GM18873 (cell line): ENCODE data around the gene GSTO2.
A peak's percentile ranks its signal among the peaks of the same experiment; 100 is the strongest.

Experiments used
- ATAC-seq: cut with Tn5 transposase; IDR thresholded peaks from one replicate; pipeline ENCODE4 v1.9.1; 2021; ENCODE audit warnings: mild to moderate bottlenecking, moderate library complexity, moderate number of reproducible peaks; ENCODE audit not compliant: unreplicated experiment, low FRiP score

GSTO2 gene

GRCh38 chr10:104304927-104305326 lies 35.9 kb downstream of the GSTO2 start:
- ATAC-seq, result no peak

GRCh38 chr10:104306897-104307296 lies 37.9 kb downstream of the GSTO2 start:
- ATAC-seq, result no peak

GRCh38 chr10:104307576-104308438 lies 38.8 kb downstream of the GSTO2 start:
- ATAC-seq, result no peak

GRCh38 chr10:104308439-104308903 lies 39.5 kb downstream of the GSTO2 start:
- peak; percentile 49 for ATAC-seq

GRCh38 chr10:104309980-104310978 lies 41.3 kb downstream of the GSTO2 start:
- no peak for ATAC-seq

- ATAC-seq, result no peak
Measured at GRCh38 chr10:104311184-104311720, 42.3 kb downstream of the GSTO2 start.

- ATAC-seq, result no peak
Measured at GRCh38 chr10:104314591-104315485, 45.9 kb downstream of the GSTO2 start.

GRCh38 chr10:104315486-104315921 lies 46.5 kb downstream of the GSTO2 start:
- ATAC-seq, result no peak

- no peak for ATAC-seq
Measured at GRCh38 chr10:104316321-104317099, 47.5 kb downstream of the GSTO2 start.

- no peak for ATAC-seq
Measured at GRCh38 chr10:104317269-104317710, 48.3 kb downstream of the GSTO2 start.

- ATAC-seq, result no peak
Measured at GRCh38 chr10:104317726-104318299, 48.8 kb downstream of the GSTO2 start.

- no peak for ATAC-seq
Measured at GRCh38 chr10:104318326-104318725, 49.3 kb downstream of the GSTO2 start.

GRCh38 chr10:104318810-104319741 lies 50.1 kb downstream of the GSTO2 start:
- ATAC-seq, result no peak

- no peak for ATAC-seq
Measured at GRCh38 chr10:104321226-104321625, 52.2 kb downstream of the GSTO2 start.

GRCh38 chr10:104321725-104322415 lies 52.9 kb downstream of the GSTO2 start:
- no peak for ATAC-seq

GRCh38 chr10:104322416-104322782 lies 53.4 kb downstream of the GSTO2 start:
- no peak for ATAC-seq

- ATAC-seq, result no peak
Measured at GRCh38 chr10:104323085-104323484, 54.1 kb downstream of the GSTO2 start.
